Natural killer cell (primary cell): ENCODE results near the gene PKNOX1. TPM values are rescaled to one million over a fixed set of nuclear protein-coding genes. Genes with fewer than 3 reads are reported as not detected.
"Not testable (repeated sequence)": the region's sequence is repeated elsewhere in the genome, so short reads cannot be mapped to it uniquely, and the experiment has no call there.

Source experiments
- ATAC-seq, 3 donors: fragments of 150-1000 bp in 2 of 3; fragments of 200-7000 bp in 1 of 3; cut with Tn5 transposase; 1 replicate in 1 of 3; 2 replicates in 2 of 3; pipeline ENCODE4 v1.10.0; 2021; ENCODE audit warnings: mild to moderate bottlenecking in 2 of 3, moderate library complexity in 2 of 3
- DNase-seq, 2 donors: peaks; one replicate each; pipeline versions ENCODE4 v3.0.0 to v3.0.0-alpha.2; 2013 to 2021; ENCODE audit warnings: mixed read lengths in 1 of 2
- H3K27ac ChIP-seq: one replicate; pipeline ENCODE4 v1.5.1; 2013; ENCODE audit warnings: mild to moderate bottlenecking, low read length
- H3K27me3 ChIP-seq: one replicate; pipeline ENCODE4 v1.6.1; 2013; ENCODE audit warnings: low read length; ENCODE audit not compliant: control insufficient read depth, insufficient read depth
- H3K36me3 ChIP-seq: one replicate; pipeline ENCODE4 v1.6.1; 2013; ENCODE audit warnings: low read length; ENCODE audit not compliant: control insufficient read depth, insufficient read depth
- H3K4me1 ChIP-seq: one replicate; pipeline ENCODE4 v1.6.1; 2013; ENCODE audit warnings: low read length; ENCODE audit not compliant: control insufficient read depth, insufficient read depth
- H3K4me3 ChIP-seq: one replicate; pipeline ENCODE4 v1.5.1; 2013; ENCODE audit warnings: low read length
- H3K9me3 ChIP-seq: one replicate; pipeline ENCODE4 v1.6.1; 2013; ENCODE audit warnings: low read length; ENCODE audit not compliant: control insufficient read depth, insufficient read depth
- H3K27ac Mint-ChIP-seq, 2 donors: one replicate each; pipeline ENCODE4 v1.8.0; 2022; ENCODE audit warnings: mild to moderate bottlenecking in 2 of 2, mixed read lengths in 2 of 2, moderate library complexity in 1 of 2
- H3K27me3 Mint-ChIP-seq, 2 donors: one replicate each; pipeline ENCODE4 v1.8.0; 2022; ENCODE audit warnings: low read depth in 2 of 2, mixed read lengths in 2 of 2
- H3K36me3 Mint-ChIP-seq: one replicate; pipeline ENCODE4 v1.8.0; 2022; ENCODE audit warnings: mixed read lengths
- H3K4me1 Mint-ChIP-seq, 2 donors: one replicate each; pipeline ENCODE4 v1.8.0; 2022; ENCODE audit warnings: mixed read lengths in 2 of 2
- H3K4me3 Mint-ChIP-seq: one replicate; pipeline ENCODE4 v1.8.0; 2022; ENCODE audit warnings: mild to moderate bottlenecking, moderate library complexity, mixed read lengths
- H3K9me3 Mint-ChIP-seq, 2 donors: one replicate each; pipeline ENCODE4 v1.8.0; 2022; ENCODE audit warnings: mixed read lengths in 2 of 2
- CTCF ChIP-seq: fragments of 200-600 bp; IDR thresholded peaks from one replicate; pipeline ENCODE4 v1.8.0; 2022; ENCODE audit warnings: antibody characterized with exemption
- WGBS: methylation state at CpG from one replicate; pipeline ENCODE4 v1.1.7; 2013; ENCODE audit warnings: missing lambda C conversion rate; ENCODE audit not compliant: insufficient coverage; 5-methylcytosine and 5-hydroxymethylcytosine counted together
- intact Hi-C: fragments of 100-400 bp; cut with micrococcal nuclease; formaldehyde crosslinking; loops from one replicate; pipeline ENCODE4 v1.14.2; 2022
- total RNA-seq, 4 donors: library from RNA; stranded (reverse); fragments of 120-200 nt in 1 of 4; gene quantifications; one replicate each; pipeline versions ENCODE4 v1.2.3 to v1.2.4, GENCODE V29; 2013 to 2022

PKNOX1 gene
- total RNA-seq, 3 donors from 2014 or later (not counting 1 experiment from before 2014, with no cell fraction given), result 19.1 to 25.5 (median 21.5) TPM

- Mint-ChIP-seq H3K4me1 (peaks cover 18 to 29% of the 10 kb centered on the region in 2 donors), H3K36me3 (no peaks in the 10 kb centered on the region), H3K9me3 (no peaks in the 10 kb centered on the region), H3K27ac (no peak overlapping the region), H3K4me3 (no peak overlapping the region), H3K27me3 (no peaks in the 10 kb centered on the region)
- Histone ChIP-seq H3K27me3 (no peaks in the 10 kb centered on the region), H3K27ac (no peak overlapping the region), H3K36me3 (no peaks in the 10 kb centered on the region), H3K4me1 (peaks cover 6% of the 10 kb centered on the region), H3K9me3 (no peaks in the 10 kb centered on the region), H3K4me3 (no peak overlapping the region)
- 79% methylated on average over 5 of the region's 5 CpGs for WGBS
- intact Hi-C loops, result no loop called here
- no peak for TF ChIP-seq CTCF
- ATAC-seq, result no peak
- no peak for DNase-seq
Observed at GRCh38 chr21:42983869-42984268, 9.5 kb downstream of the PKNOX1 start.

GRCh38 chr21:42986125-42986783 is 11.9 kb downstream of the PKNOX1 start:
- H3K9me3 ChIP-seq, result no peaks in the 10 kb centered on the region
- H3K27ac ChIP-seq, result no peak overlapping the region
- WGBS, result 96% methylated on average over 6 of the region's 7 CpGs
- Mint-ChIP-seq H3K36me3 (no peaks in the 10 kb centered on the region), H3K4me3 (no peak overlapping the region), H3K27ac (peak overlapping the region in 1 of 2 donors; percentile 12), H3K27me3 (no peaks in the 10 kb centered on the region), H3K4me1 (peaks cover 11 to 22% of the 10 kb centered on the region in 2 donors), H3K9me3 (no peaks in the 10 kb centered on the region)
- no peaks in the 10 kb centered on the region for H3K27me3 ChIP-seq
- no peak for ATAC-seq
- no peaks in the 10 kb centered on the region for H3K4me1 ChIP-seq
- H3K36me3 ChIP-seq, result no peaks in the 10 kb centered on the region
- DNase-seq, result no peak
- no peak overlapping the region for H3K4me3 ChIP-seq
- TF ChIP-seq CTCF, result no peak
- intact Hi-C loops, result no loop called here

GRCh38 chr21:42988236-42988965 is 14.0 kb downstream of the PKNOX1 start:
- H3K4me1 ChIP-seq, result no peaks in the 10 kb centered on the region
- 98% methylated on average over 11 of the region's 12 CpGs for WGBS
- no peak for ATAC-seq
- intact Hi-C loops, result no loop called here
- no peak for TF ChIP-seq CTCF
- no peak overlapping the region for H3K27ac ChIP-seq
- H3K27ac Mint-ChIP-seq, result no peak overlapping the region
- H3K36me3 Mint-ChIP-seq, result no peaks in the 10 kb centered on the region
- peaks cover 4% of the 10 kb centered on the region for H3K36me3 ChIP-seq
- no peaks in the 10 kb centered on the region for H3K27me3 Mint-ChIP-seq
- H3K4me1 Mint-ChIP-seq, result peaks cover 17 to 21% of the 10 kb centered on the region in 2 donors
- no peak for DNase-seq
- no peaks in the 10 kb centered on the region for H3K9me3 ChIP-seq
- no peak overlapping the region for H3K4me3 Mint-ChIP-seq
- H3K9me3 Mint-ChIP-seq, result no peaks in the 10 kb centered on the region
- no peak overlapping the region for H3K4me3 ChIP-seq
- H3K27me3 ChIP-seq, result no peaks in the 10 kb centered on the region

GRCh38 chr21:42989370-42989769 is 15.0 kb downstream of the PKNOX1 start:
- not testable (repeated sequence) for H3K27ac Mint-ChIP-seq

More at GRCh38 chr21:42989370-42989769, 15.0 kb downstream of the PKNOX1 start:
- H3K36me3 Mint-ChIP-seq, H3K9me3 Mint-ChIP-seq, H3K36me3 ChIP-seq, H3K27me3 ChIP-seq, intact Hi-C loops, ATAC-seq, H3K4me3 Mint-ChIP-seq, DNase-seq, H3K27ac ChIP-seq, H3K4me3 ChIP-seq, H3K9me3 ChIP-seq, H3K27me3 Mint-ChIP-seq, H3K4me1 ChIP-seq: not testable (repeated sequence)
- peaks cover 17 to 21% of the 10 kb centered on the region in 2 donors for H3K4me1 Mint-ChIP-seq
- WGBS, result 74% methylated on average over 7 of the region's 9 CpGs
